Mucosa of descending colon (tissue), 3 donors: Measurements from ENCODE around the gene POU2F3. TPM values are rescaled to one million over a fixed set of nuclear protein-coding genes. Genes with fewer than 3 reads are reported as not detected.

Experiments used
- total RNA-seq, 3 donors: library from RNA; stranded (reverse); fragmentation: NEBNext Ultra II Directional in 2 of 3; extraction: Animal tissue kit (Norgen Biotek cat#: 25700) in 2 of 3; gene quantifications; one replicate each; pipeline versions ENCODE4 v1.2.1 to v1.2.4, GENCODE V29; 2021 to 2023
- donor health status: DM: no; HTN: no; CAD: no; lungs with moderate emphysema.
- donor health status: DM: no; HTN: no; CAD: no.
- donor health status: DM: no; HTN: yes; CAD: no.

Gene POU2F3
- total RNA-seq, 3 donors from 2014 or later, result 1.1 to 3.0 (median 2.2) TPM

Other genes with a start within 250 kb of the POU2F3 start
- gene TRIM29, start 102.0 kb upstream of the POU2F3 start, total RNA-seq, result 1 to 10 TPM; 4.0 to 6.3 (median 5.4) TPM
- 100 to 1,000 TPM in 2 of 3 donors, 10 to 100 TPM in 1; 96.4 to 217 (median 133) TPM for gene OAF, start 29.1 kb upstream of the POU2F3 start, total RNA-seq
- gene TLCD5, start 85.2 kb downstream of the POU2F3 start, total RNA-seq, result 1 to 10 TPM in 1 of 3 donors, under 1 TPM in 2; 0.46 to 3.8 (median 0.51) TPM
- gene ARHGEF12, start 96.3 kb downstream of the POU2F3 start, total RNA-seq, result 100 to 1,000 TPM in 2 of 3 donors, 10 to 100 TPM in 1; 88.2 to 119 (median 114) TPM